Epithelial cell of prostate (primary cell): Measurements from ENCODE around the gene SNED1.

Source experiments
- DNase-seq: peaks from one replicate; pipeline ENCODE4 v3.0.0-alpha.2; 2011; ENCODE audit warnings: low read depth, low spot score
- H3K27ac ChIP-seq: fragments of 450-650 bp; 2 replicates; pipeline ENCODE4 v1.5.1; 2017; ENCODE audit warnings: mild to moderate bottlenecking

The SNED1 gene

GRCh38 chr2:240959941-240960308 lies 38.5 kb upstream of the SNED1 start:
- no peak overlapping the region for H3K27ac ChIP-seq
- no peak for DNase-seq

- H3K27ac ChIP-seq, result no peak overlapping the region
- DNase-seq, result no peak
Observed at GRCh38 chr2:240960309-240960970, 38.0 kb upstream of the SNED1 start.

- no peak for DNase-seq
- no peak overlapping the region for H3K27ac ChIP-seq
Observed at GRCh38 chr2:240960971-240961876, 37.2 kb upstream of the SNED1 start.

GRCh38 chr2:240961910-240962299 lies 36.5 kb upstream of the SNED1 start:
- H3K27ac ChIP-seq, result no peak overlapping the region
- no peak for DNase-seq

- no peak overlapping the region for H3K27ac ChIP-seq
- DNase-seq, result no peak
Observed at GRCh38 chr2:240962300-240963064, 35.9 kb upstream of the SNED1 start.

GRCh38 chr2:240963065-240963867 lies 35.2 kb upstream of the SNED1 start:
- no peak overlapping the region for H3K27ac ChIP-seq

GRCh38 chr2:240963868-240964703 lies 34.3 kb upstream of the SNED1 start:
- no peak overlapping the region for H3K27ac ChIP-seq
- DNase-seq, result no peak

More at GRCh38 chr2:240963065-240963867, 35.2 kb upstream of the SNED1 start:
- no peak for DNase-seq

- H3K27ac ChIP-seq, result no peak overlapping the region
- DNase-seq, result no peak
Observed at GRCh38 chr2:240964704-240965295, 33.6 kb upstream of the SNED1 start.

GRCh38 chr2:240965296-240965904 lies 33.0 kb upstream of the SNED1 start:
- H3K27ac ChIP-seq, result no peak overlapping the region
- no peak for DNase-seq

GRCh38 chr2:240965905-240966456 lies 32.4 kb upstream of the SNED1 start:
- no peak overlapping the region for H3K27ac ChIP-seq
- DNase-seq, result no peak

GRCh38 chr2:240966457-240966905 lies 31.9 kb upstream of the SNED1 start:
- DNase-seq, result no peak
- H3K27ac ChIP-seq, result no peak overlapping the region

- no peak for DNase-seq
- no peak overlapping the region for H3K27ac ChIP-seq
Observed at GRCh38 chr2:240966906-240967680, 31.3 kb upstream of the SNED1 start.

- no peak for DNase-seq
Observed at GRCh38 chr2:240967681-240968621, 30.5 kb upstream of the SNED1 start.

GRCh38 chr2:240968731-240969624 lies 29.4 kb upstream of the SNED1 start:
- H3K27ac ChIP-seq, result no peak overlapping the region
- DNase-seq, result no peak

More at GRCh38 chr2:240967681-240968621, 30.5 kb upstream of the SNED1 start:
- no peak overlapping the region for H3K27ac ChIP-seq

- DNase-seq, result no peak
- no peak overlapping the region for H3K27ac ChIP-seq
Observed at GRCh38 chr2:240970104-240970503, 28.3 kb upstream of the SNED1 start.
